Stimulated activated CD8-positive, alpha-beta memory T cell treated with anti-CD3 and anti-CD28 coated beads, Interleukin-12 subunit alpha, Interleukin-12 subunit beta, amount 100 ng/mL, for 24 hours (primary cell): ENCODE measurements around the gene FAM200C.
"Not testable (repeated sequence)": the region's sequence is repeated elsewhere in the genome, so short reads cannot be mapped to it uniquely, and the experiment has no call there.

Experiments
- DNase-seq: peaks from one replicate; pipeline ENCODE4 v3.0.0-alpha.2; 2020; ENCODE audit errors: extremely low read depth

FAM200C gene

DNA sequence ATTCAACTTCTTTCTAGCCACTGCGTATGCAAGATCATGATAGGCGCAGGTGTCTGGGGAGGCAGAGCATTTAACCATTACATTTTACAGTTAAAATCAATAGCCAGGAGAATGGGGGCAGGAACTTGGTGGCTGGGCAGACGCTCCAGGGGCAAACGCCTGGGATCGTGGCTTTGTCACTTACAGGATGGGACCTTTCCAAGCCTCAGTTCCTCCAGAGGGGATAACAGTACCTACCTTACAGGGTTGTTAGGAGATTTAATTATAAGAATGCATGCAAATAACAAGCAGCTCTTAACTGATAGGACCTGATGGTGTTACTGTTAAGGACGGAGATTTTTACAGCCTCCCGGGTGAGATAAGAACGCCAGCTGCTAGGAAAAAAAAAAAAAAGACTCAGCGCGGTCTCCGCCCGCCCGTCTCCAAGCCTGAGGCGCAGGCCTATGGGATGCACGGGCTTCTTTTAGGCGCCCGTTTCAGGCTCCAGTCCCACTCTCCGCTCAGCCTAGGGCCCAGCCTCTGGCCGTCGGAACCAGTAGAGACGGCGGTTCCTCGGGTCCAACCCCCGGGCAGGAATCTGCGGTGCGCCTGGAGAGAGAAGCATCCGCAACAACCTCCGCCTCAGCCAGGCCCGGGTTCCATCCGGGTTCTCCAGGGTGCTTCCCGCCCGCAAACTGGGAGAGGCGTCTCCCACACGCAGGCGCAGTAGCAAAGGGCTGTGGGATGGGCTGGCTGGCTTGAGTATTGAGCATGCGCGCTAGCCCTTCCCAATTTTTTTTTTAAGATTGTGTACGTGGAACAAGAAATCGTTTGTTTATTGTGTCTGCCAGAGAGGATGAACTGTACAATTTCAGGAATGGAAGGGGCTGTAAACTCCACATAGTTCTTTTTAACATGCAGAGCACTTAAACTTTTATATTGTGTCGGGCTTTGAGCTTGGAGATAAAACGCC, at the start of gene FAM200C:
FAM200C (minus strand) TSS at position 653 of the 952 bp plus-strand sequence. CDS start 4,564 bp downstream, outside the sequence.
- DNase-seq, result peak; percentile 39

- DNase-seq, result no peak
Measured at GRCh38 chr5:160449458-160449857, 49.6 kb upstream of the FAM200C start.

- no peak for DNase-seq
Measured at GRCh38 chr5:160448886-160449285, 49.0 kb upstream of the FAM200C start.

GRCh38 chr5:160445751-160446150, 45.9 kb upstream of the FAM200C start:
- no peak for DNase-seq

DNA sequence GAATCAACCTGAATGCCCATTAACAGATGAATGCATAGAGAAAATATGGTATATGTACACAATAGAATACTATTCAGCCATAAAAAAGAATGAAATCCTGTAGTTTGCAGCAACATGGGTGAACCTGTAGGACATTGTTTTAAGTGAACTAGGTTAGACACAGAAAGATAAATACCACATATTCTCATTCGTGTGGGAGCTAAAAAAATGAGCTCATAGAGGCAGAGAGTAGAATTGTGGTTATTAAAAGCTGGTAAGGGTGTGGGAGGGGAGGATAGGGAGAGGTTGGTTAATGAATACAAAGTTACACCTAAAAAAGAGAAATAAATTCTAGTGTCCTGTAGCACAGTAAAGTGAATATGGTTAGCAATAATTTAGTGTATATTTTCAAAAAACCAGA, 45.3 kb upstream of the FAM200C start:
- DNase-seq, result no peak

GRCh38 chr5:160444407-160444806, 44.6 kb upstream of the FAM200C start:
- DNase-seq, result no peak

- DNase-seq, result no peak
Measured at GRCh38 chr5:160442824-160443431, 43.1 kb upstream of the FAM200C start.

- DNase-seq, result no peak
Measured at GRCh38 chr5:160441311-160441781, 41.5 kb upstream of the FAM200C start.

DNA sequence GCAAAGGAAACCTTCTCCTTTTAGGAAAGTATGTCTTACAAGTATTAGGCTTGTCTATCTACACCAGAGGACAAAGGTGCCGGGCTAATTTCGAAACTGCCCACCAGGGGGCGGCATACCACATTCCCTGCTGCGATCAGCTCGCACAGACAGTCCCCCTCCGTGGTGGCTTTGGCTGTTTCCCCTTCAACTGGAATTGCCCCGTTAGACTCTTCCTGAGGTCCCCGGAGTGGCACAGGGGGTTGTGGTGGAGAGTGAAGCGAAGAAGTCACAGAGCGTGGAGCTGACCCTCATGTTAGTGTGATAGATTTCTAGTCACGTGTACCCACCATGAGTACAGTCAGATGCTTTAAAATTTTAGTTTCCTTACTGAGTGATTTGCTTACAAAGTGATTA, 39.3 kb upstream of the FAM200C start:
- peak; percentile 71 for DNase-seq

GRCh38 chr5:160438316-160439204, 38.7 kb upstream of the FAM200C start:
- DNase-seq, result no peak

- no peak for DNase-seq
Measured at GRCh38 chr5:160437271-160437670, 37.4 kb upstream of the FAM200C start.

DNA sequence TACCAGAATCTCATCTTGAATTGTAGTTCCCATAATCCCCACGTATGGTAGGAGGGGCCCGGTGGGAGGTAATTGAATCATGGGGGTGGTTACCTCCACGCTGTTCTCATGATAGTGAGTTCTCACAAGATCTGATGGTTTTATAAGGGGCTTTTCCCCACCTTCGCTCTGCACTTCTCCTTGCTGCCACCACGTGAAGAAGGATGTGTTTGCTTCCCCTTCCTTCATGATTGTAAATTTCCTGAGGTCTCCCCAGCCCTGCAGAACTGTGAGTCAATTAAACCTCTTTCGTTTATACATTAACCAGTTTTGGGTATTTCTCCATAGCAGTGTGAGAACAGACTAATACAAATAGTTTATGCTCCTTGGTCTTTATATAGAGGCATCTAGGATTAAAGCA, 36.8 kb upstream of the FAM200C start:
- DNase-seq, result not testable (repeated sequence)

GRCh38 chr5:160436017-160436416, 36.2 kb upstream of the FAM200C start:
- no peak for DNase-seq

GRCh38 chr5:160435532-160435931, 35.7 kb upstream of the FAM200C start:
- no peak for DNase-seq

DNA sequence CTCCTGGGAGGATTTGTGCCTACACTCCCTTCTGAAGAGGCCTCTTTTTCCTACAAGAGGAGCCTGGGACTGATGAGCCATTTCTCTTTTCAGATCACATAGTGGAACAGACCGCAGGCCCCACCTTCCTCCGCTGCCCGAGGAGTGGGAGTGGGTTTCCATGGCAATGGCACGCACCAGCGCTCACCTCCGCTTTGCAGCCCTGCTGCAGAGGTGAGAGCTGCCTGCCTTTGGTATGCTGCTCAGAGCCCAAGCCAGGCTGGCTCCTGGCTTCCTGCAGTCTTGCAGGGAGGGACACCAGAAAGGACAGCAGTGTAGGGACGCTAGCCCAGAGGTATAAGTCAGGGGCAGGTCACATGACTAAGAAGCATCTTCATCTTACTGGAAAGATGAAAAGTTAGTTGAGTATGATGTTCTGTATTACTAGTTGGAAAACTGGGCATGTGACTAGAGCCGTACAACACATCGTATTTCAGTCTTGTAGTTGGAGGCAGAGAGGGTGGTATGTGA, 34.2 kb upstream of the FAM200C start:
- no peak for DNase-seq

DNA sequence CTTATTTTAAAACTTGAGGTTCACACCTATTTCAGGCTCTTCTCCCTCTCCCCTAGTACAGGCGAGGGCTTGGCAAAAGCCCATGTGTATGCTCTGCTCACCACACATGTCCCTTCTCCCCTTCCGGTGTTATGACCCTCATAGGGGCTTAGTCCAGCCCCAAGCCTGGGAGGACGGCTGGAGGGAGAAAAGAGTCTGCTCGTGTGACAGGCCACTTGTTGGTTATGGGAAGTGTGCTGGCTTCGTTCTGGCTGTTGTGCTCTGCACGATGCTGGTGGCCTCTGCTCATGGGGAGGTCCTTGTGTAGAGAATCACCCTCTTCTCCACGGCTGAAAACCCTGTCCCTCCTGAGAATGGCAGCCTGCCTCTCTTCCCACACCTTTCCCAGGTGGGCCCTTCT, 32.9 kb upstream of the FAM200C start:
- no peak for DNase-seq

DNA sequence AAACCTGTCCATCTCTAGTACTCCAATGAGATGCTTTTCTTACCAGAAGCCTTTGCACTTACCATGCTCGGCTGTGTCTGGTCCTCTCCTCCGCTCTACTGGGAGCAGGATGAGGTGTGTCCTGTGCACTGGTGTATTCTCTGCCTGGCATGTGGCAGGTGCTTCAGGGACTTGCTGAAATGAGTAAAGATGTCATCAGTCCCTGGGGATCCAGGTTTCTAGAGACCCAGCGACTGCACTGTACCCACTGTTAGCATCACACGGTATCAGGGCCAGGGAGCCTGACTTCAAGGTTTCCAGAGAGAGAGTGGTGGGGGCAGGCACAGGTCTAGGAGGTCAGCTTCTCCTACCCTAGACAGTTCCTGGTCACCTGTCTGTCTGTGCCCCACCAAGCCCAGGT, 32.3 kb upstream of the FAM200C start:
- no peak for DNase-seq

- no peak for DNase-seq
Measured at GRCh38 chr5:160427607-160428006, 27.8 kb upstream of the FAM200C start.

- DNase-seq, result no peak
Measured at GRCh38 chr5:160423099-160423498, 23.2 kb upstream of the FAM200C start.

DNA sequence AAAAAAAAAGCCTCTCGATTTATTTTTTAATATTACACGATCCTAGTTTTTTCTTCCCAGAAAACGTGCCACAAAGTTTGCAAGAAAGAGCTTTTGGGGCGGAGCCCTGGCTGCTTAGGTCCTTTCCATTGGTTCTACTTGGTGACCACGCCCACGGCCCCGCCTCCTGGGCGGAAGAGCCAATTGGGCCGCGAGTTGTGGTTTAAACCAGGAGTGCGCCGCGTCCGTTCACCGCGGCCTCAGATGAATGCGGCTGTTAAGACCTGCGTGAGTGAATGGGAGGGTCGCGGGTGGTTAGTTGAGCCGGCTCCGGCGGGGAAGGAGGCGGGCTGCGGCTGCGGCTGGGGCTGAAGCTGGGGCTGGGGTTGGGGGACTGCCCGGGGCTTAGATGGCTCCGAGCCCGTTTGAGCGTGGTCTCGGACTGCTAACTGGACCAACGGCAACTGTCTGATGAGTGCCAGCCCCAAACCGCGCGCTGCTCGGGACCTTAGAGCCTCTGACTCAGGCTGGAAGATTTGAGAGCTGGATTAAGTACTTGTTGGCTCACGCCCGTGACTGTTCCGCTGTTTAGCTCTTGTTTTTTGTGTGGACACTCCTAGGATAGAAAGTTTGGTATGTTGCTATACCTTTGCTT, 21.9 kb upstream of the FAM200C start, which contains the start of gene PTTG1:
PTTG1 (plus strand) TSS at position 231 of the 634 bp plus-strand sequence. CDS start 458 bp downstream, outside the sequence.
- peak; percentile 81 for DNase-seq

- DNase-seq, result no peak
Measured at GRCh38 chr5:160420331-160420610, 20.4 kb upstream of the FAM200C start.
